ENCODE results near the gene DNAH17. TPM values are rescaled to one million over a fixed set of nuclear protein-coding genes. Genes with fewer than 3 reads are reported as not detected.

The DNAH17 gene
- total RNA-seq, 1 donor from 2014 or later = 0.54 TPM

GRCh38 chr17:78398390-78398789 lies 178.8 kb downstream of the DNAH17 start:
- Mint-ChIP-seq H3K9me3 (ENCODE audit: unreplicated experiment) (no peaks in the 10 kb centered on the region), H3K36me3 (ENCODE audit: unreplicated experiment) (peaks cover 36% of the 10 kb centered on the region), H3K4me1 (ENCODE audit: unreplicated experiment) (peaks cover 41% of the 10 kb centered on the region), H3K27ac (ENCODE audit: unreplicated experiment) (no peak overlapping the region), H3K4me3 (ENCODE audit: unreplicated experiment) (no peak overlapping the region), H3K27me3 (ENCODE audit: unreplicated experiment) (no peaks in the 10 kb centered on the region)
- TF ChIP-seq CTCF (IDR thresholded peaks at IDR 0.05) = no peak
- DNase-seq (ENCODE audit: extremely low spot score, unreplicated experiment) = no peak

GRCh38 chr17:78397681-78398101 lies 179.5 kb downstream of the DNAH17 start:
- no peaks in the 10 kb centered on the region for H3K27me3 Mint-ChIP-seq (ENCODE audit: unreplicated experiment)
- peak overlapping the region; percentile 3 for H3K4me3 Mint-ChIP-seq (ENCODE audit: unreplicated experiment)
- peak overlapping the region; percentile 78 for H3K27ac Mint-ChIP-seq (ENCODE audit: unreplicated experiment)
- peaks cover 32% of the 10 kb centered on the region for H3K36me3 Mint-ChIP-seq (ENCODE audit: unreplicated experiment)
- H3K9me3 Mint-ChIP-seq (ENCODE audit: unreplicated experiment) = no peaks in the 10 kb centered on the region
- H3K4me1 Mint-ChIP-seq (ENCODE audit: unreplicated experiment) = peaks cover 41% of the 10 kb centered on the region
- TF ChIP-seq CTCF (IDR thresholded peaks at IDR 0.05) = no peak
- DNase-seq (ENCODE audit: extremely low spot score, unreplicated experiment) = no peak

GRCh38 chr17:78396441-78397337 lies 180.5 kb downstream of the DNAH17 start:
- Mint-ChIP-seq H3K27me3 (ENCODE audit: unreplicated experiment) (no peaks in the 10 kb centered on the region), H3K36me3 (ENCODE audit: unreplicated experiment) (peaks cover 30% of the 10 kb centered on the region), H3K27ac (ENCODE audit: unreplicated experiment) (peak overlapping the region; percentile 78), H3K9me3 (ENCODE audit: unreplicated experiment) (no peaks in the 10 kb centered on the region), H3K4me3 (ENCODE audit: unreplicated experiment) (no peak overlapping the region), H3K4me1 (ENCODE audit: unreplicated experiment) (peaks cover 47% of the 10 kb centered on the region)
- no peak for DNase-seq (ENCODE audit: extremely low spot score, unreplicated experiment)
- no peak for TF ChIP-seq CTCF (IDR thresholded peaks at IDR 0.05)

GRCh38 chr17:78395155-78395554 lies 182.0 kb downstream of the DNAH17 start:
- H3K4me3 Mint-ChIP-seq (ENCODE audit: unreplicated experiment) = no peak overlapping the region
- H3K36me3 Mint-ChIP-seq (ENCODE audit: unreplicated experiment) = peaks cover 21% of the 10 kb centered on the region
- no peaks in the 10 kb centered on the region for H3K9me3 Mint-ChIP-seq (ENCODE audit: unreplicated experiment)
- DNase-seq (ENCODE audit: extremely low spot score, unreplicated experiment) = no peak
- no peaks in the 10 kb centered on the region for H3K27me3 Mint-ChIP-seq (ENCODE audit: unreplicated experiment)
- TF ChIP-seq CTCF (IDR thresholded peaks at IDR 0.05) = no peak
- H3K27ac Mint-ChIP-seq (ENCODE audit: unreplicated experiment) = no peak overlapping the region
- peaks cover 53% of the 10 kb centered on the region for H3K4me1 Mint-ChIP-seq (ENCODE audit: unreplicated experiment)

GRCh38 chr17:78394209-78394608 lies 183.0 kb downstream of the DNAH17 start:
- H3K4me3 Mint-ChIP-seq (ENCODE audit: unreplicated experiment) = no peak overlapping the region
- H3K4me1 Mint-ChIP-seq (ENCODE audit: unreplicated experiment) = peaks cover 59% of the 10 kb centered on the region
- H3K27me3 Mint-ChIP-seq (ENCODE audit: unreplicated experiment) = no peaks in the 10 kb centered on the region
- TF ChIP-seq CTCF (IDR thresholded peaks at IDR 0.05) = no peak
- H3K27ac Mint-ChIP-seq (ENCODE audit: unreplicated experiment) = no peak overlapping the region
- no peaks in the 10 kb centered on the region for H3K9me3 Mint-ChIP-seq (ENCODE audit: unreplicated experiment)
- no peak for DNase-seq (ENCODE audit: extremely low spot score, unreplicated experiment)
- H3K36me3 Mint-ChIP-seq (ENCODE audit: unreplicated experiment) = peaks cover 14% of the 10 kb centered on the region

All from osteocyte (in vitro differentiated cells).